ENCODE data around the gene RPTOR.

Gene RPTOR

GRCh38 chr17:80769936-80770625 lies 225.4 kb downstream of the RPTOR start:
- no peak for DNase-seq

- DNase-seq = no peak
These were observed 226.4 kb downstream of the RPTOR start for GRCh38 chr17:80770881-80771611.

- DNase-seq = no peak
These were observed 227.0 kb downstream of the RPTOR start for GRCh38 chr17:80771612-80772005.

- DNase-seq = no peak
These were observed 228.2 kb downstream of the RPTOR start for GRCh38 chr17:80772906-80773242.

- DNase-seq = no peak
These were observed 228.8 kb downstream of the RPTOR start for GRCh38 chr17:80773243-80773991.

GRCh38 chr17:80774146-80774545 lies 229.5 kb downstream of the RPTOR start:
- DNase-seq = no peak

GRCh38 chr17:80774643-80775281 lies 230.1 kb downstream of the RPTOR start:
- DNase-seq = no peak

- DNase-seq = no peak
These were observed 231.2 kb downstream of the RPTOR start for GRCh38 chr17:80775863-80776262.

GRCh38 chr17:80777274-80777673 lies 232.6 kb downstream of the RPTOR start:
- DNase-seq = no peak

GRCh38 chr17:80778716-80779115 lies 234.1 kb downstream of the RPTOR start:
- no peak for DNase-seq

- no peak for DNase-seq
These were observed 234.7 kb downstream of the RPTOR start for GRCh38 chr17:80779336-80779735.

- no peak for DNase-seq
These were observed 235.3 kb downstream of the RPTOR start for GRCh38 chr17:80779961-80780380.

- DNase-seq = no peak
These were observed 236.0 kb downstream of the RPTOR start for GRCh38 chr17:80780381-80781198.

GRCh38 chr17:80781211-80781610 lies 236.6 kb downstream of the RPTOR start:
- no peak for DNase-seq

- no peak for DNase-seq
These were observed 237.2 kb downstream of the RPTOR start for GRCh38 chr17:80781807-80782277.

- DNase-seq = no peak
These were observed 238.1 kb downstream of the RPTOR start for GRCh38 chr17:80782536-80783427.

- DNase-seq = no peak
These were observed 238.8 kb downstream of the RPTOR start for GRCh38 chr17:80783486-80783885.

GRCh38 chr17:80783971-80784370 lies 239.3 kb downstream of the RPTOR start:
- no peak for DNase-seq

GRCh38 chr17:80785477-80786178 lies 241.0 kb downstream of the RPTOR start:
- DNase-seq = no peak

GRCh38 chr17:80786470-80786869 lies 241.8 kb downstream of the RPTOR start:
- DNase-seq = no peak

- no peak for DNase-seq
These were observed 242.2 kb downstream of the RPTOR start for GRCh38 chr17:80786887-80787286.
